Stimulated activated CD4-positive, alpha-beta T cell treated with anti-CD3 and anti-CD28 coated beads, TNF-alpha, amount 100 ng/mL, for 4 hours (primary cell): ENCODE data around the gene TOMM20L.
A peak's percentile ranks its signal among the peaks of the same experiment; 100 is the strongest.

ENCODE experiments used
- DNase-seq, 3 experiments: peaks; one replicate each; pipeline ENCODE4 v3.0.0-alpha.2; 2020; ENCODE audit warnings: low read depth in 3 of 3

The TOMM20L gene

GRCh38 chr14:58427281-58428117 is 31.8 kb downstream of the TOMM20L start, which contains the start of the genes KIAA0586 and TIMM9:
Gene KIAA0586 (plus strand): TSS chr14:58427719. CDS start chr14:58428265, 546 bp downstream.
Gene TIMM9 (minus strand): TSS chr14:58427531. CDS start chr14:58411945, 15,586 bp downstream.
- DNase-seq = peak; percentile 87 to 95 (median 92)

- no peak for DNase-seq
Measured at GRCh38 chr14:58428118-58428683, 32.5 kb downstream of the TOMM20L start.

- no peak for DNase-seq
Measured at GRCh38 chr14:58430156-58430555, 34.4 kb downstream of the TOMM20L start.

GRCh38 chr14:58439476-58439875 is 43.7 kb downstream of the TOMM20L start:
- no peak for DNase-seq

- DNase-seq = no peak
Measured at GRCh38 chr14:58444627-58445026, 48.9 kb downstream of the TOMM20L start.

- DNase-seq = no peak
Measured at GRCh38 chr14:58455593-58456265, 60.0 kb downstream of the TOMM20L start.
